GM19397 (cell line): ENCODE data around the gene MROH7.

Experiments used
- ATAC-seq: cut with Tn5 transposase; IDR thresholded peaks from one replicate; pipeline ENCODE4 v1.9.1; 2021; ENCODE audit warnings: mild to moderate bottlenecking, moderate library complexity; ENCODE audit not compliant: unreplicated experiment

Gene MROH7

DNA sequence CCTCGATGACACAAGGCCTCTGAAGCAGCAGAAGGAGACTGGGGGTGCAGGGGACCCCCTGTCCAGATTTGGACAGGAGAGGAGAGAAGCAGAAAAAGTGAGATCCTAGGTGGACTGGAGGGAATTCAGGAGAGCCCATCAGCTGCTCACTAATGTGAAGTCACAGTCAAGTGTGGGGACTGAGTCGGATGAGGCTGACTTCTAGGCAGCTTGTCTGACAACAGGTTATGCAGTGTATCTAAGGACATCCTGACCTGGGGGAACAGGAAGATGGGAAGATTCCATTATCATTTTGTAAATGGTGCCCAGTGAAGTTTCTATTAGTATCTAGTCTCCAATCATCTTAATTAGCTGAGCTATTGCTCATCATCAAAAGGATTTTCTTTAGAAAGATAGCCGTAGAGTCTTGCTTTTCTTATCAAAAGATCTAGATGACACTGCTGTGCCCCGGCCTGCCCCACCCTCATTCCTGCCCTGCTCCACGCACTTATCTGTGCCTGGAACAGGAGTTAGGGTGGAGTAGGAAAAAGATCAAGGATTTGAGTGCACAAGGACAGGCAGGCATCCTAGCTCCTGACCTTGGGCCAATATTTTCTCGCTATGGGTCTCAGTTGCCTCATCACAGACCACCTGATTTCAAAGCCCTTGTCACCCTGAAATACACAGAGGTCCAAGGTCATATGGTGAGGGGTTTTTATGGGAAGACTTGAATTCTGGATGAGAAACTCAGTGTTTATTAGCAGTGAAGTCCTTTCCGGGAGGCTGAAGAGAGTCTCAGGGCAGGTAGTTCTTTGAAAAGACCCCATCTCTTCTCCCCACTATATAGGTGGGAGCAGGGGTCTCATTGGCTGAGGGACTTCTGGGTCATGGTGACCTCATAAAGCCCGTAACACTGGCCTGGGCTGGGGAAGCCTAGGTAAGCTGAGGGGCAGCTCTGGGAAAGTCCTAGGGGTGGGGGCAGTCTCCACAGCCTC lies at the start of gene MROH7:
MROH7 (plus strand) TSS at position 924 of the 974 bp plus-strand sequence. CDS start 11,141 bp downstream, outside the sequence.
- no peak for ATAC-seq

DNA sequence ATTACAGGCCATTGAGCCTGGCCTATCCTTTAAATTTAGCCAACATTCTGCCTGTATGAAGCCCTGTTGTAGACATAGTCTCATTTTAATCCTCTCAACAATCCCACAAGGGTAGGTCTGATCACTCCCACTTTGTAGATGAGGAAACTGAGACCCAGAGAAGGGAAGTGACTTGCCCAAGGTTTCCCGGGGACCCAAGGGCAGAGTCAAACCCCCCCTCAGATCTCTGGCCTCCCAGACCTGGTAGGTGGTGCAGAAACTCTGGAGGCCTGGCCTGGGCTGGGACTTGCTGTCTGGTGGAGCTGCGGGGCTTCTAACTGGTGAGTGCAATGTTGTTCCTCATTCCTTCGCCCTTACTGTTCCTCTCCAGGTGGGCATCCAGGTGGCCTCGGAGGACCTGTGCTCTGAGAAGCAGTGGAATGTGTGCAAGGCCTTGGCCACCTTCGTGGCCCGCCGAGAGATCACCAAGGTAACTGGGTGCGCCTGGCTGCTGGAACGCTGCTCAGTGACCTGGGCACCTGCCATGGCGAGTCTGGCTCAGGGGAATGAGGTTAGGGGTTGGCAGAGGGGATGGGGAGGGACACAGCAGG lies 47.9 kb upstream of the MROH7 start:
- ATAC-seq, result no peak

DNA sequence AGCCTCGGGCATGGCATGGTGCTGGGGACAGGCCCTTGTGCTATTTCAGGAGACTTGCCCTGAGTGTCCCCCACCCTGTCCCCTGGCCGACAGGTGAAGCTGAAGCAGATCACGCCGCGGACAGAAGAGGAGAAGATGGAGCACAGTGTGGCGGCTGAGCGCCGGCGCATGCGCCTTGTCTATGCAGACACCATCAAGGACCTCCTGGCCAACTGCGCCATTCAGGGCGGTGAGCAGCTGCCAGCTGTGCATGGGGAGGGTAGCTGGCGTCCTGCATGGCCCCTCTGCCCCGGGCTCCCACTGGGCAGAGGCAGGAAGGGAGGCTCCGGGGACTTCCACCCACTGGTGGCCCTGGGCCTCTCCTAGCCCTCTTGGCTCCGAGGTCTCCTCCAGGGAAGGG lies 47.1 kb upstream of the MROH7 start:
- ATAC-seq, result no peak

DNA sequence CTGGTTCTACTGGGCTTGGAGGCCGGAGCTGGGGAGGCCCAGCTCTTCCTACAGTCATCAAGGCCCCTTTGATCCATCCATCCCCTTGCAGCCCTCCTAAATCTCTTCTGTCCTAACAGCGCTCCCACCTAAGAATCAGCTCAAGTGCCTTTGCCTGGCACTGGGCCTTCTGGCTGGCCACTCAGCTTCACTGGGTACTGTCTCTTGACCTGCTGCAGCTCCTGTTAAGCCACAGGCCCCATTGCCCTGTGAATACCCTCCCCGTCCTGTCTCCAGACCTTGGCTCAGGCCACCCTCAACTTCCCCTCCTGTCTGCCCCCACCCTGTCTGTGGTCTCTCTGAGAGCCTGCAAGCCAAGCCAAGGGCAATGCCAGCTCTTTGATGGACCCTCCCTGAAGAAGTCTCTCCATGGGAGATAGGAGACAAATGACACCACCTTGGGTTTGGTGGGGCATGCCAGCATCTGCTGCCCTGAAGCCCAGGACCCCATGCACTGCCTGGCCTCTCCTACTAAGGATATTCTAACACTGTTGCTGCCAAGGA lies 45.6 kb upstream of the MROH7 start:
- no peak for ATAC-seq

DNA sequence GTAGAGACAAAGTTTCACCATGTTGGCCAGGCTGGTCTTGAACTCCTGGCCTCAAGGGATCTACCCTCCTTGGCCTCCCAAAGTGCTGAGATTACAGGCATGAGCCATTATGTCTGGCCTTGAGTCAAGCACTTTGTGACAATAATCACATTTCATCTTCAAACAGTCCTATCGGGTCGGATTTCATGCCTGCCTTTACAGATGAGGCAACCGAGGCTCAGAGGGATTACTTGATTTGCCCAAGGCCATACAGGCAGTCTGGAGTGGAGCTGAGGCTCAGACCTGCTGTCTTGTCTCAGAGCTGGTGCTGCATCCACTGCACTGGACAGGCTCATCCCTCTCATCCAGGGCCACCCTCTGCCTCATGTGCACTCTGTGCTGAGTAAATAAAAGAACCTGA lies 44.8 kb upstream of the MROH7 start:
- ATAC-seq, result no peak

DNA sequence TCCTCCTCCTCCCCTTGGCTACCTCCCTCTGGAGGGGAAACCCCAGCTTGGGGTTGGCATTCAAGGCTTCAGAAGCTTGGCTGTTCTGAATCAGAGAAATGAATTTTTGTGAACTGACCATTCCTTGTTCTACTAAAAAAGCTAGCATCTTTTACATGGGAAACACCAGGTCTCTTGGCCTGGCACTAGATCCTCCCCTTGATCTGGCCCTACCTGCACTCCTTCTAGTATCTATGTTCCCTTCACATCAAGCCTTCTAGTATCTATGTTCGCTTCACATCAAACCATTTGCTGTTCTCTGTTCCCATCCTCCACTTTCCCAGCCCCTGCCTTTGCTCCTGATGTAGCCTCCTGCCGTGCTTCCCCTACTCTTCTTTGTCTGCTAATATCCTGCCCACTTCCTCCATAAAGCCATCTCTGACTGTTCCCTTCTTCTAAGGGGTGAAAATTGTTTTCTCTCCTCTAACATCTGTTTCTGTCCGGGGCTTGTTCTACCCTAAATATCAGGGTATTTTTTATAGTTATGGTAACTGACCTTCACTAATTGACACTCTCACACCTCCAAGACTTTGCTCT lies 44.0 kb upstream of the MROH7 start:
- ATAC-seq, result no peak

DNA sequence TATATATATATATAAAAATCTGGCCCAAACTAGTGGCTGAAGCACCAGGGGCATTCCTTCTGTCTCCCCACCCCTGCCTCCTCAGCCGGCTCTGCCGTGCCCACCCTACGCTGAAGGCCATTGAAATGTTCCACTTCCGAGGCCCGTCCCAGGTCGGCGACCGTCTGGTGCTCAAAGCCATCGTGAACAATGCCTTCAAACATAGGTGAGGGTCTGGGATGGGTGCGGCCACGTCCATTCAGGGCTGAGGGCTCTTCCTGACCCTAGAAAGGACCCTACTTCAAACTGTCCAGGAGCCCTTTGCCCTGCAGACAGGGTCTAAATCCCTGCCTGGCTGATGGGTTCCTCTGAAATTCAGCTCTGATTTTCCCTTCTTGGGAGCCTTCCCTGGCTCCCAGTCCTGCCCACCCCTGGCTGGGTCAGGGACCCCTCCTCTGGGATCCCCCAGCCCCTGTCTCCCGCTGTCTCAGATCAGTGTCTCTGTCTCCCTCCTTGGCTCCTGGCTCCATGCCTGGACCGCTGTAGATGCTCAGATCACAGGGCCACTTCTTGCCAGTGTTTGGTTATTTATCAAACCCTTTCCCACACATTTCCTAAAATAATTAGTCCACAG lies 42.3 kb upstream of the MROH7 start:
- no peak for ATAC-seq

DNA sequence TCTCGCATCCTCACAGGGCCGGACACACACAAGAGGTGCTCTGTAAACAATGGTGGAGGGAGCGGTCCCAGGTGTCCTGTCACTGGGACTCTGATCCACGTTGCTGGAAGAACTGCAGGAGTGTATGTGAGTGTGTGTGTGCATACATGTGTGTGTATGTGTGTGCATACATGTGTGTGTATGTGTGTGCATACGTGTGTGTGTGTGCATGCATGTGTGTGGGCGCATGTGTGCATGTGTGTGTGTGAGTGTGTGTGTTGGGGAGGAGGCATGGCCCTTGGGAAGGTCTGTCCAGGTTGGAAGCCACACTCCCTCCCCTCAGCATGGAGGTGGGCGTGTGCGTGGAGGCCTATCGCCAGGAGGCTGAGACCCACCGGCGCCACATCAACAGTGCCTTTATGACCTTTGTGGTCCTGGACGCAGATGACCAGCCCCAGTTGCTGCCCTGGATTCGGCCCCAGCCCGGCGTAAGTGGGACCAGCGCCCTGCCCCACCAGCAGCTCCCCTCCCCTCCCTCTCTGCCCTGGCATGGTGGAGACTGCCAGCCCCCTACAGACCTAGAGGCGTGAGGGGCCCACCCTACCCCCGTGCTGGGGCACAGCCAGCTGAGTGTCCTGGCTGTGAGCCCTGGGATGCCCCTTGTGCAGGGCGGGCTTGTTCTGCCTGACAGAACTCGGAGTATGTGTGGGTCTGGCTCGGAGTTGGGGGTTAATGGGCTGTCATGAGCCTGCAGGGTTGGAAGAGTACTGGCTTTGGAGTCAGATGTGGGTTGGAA lies 40.5 kb upstream of the MROH7 start:
- ATAC-seq, result no peak

DNA sequence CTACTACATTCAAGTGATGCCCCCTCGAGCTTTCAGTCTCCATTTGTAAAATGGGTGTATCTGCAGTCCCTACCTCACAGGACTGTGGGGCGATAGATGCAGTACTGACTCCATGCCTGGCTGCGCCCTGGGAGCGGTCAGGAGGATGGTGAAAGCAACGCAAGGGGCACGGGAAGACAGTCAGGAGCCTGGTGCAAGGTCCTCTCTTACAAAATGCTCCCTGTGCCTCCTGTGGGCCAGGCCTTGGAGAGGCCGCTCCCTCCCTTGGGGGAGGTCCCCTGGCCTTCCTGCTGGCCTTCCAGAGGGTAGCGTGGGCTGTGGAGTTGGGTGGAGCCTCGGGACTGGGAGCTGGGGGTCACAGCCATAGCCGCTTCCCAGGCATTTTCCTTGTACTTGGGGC lies 39.9 kb upstream of the MROH7 start:
- no peak for ATAC-seq

DNA sequence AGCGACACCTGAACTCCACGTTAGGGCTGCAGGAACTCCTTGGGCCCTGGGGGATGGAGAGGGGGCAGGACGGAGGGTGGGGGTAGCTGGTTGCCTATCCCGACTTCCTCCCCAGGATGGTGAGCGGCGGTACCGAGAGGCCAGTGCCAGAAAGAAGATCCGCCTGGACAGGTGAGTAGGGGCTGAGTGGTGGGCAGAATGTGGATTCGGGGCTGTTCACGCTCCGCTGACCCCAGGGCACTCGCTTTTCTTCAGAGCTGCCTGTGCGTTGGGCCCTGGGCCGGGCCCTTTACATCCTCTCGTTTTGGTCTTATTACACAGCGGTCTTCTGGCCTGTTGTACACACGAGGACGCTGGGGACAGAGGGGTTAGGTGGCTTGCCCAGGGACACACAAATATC lies 39.0 kb upstream of the MROH7 start:
- no peak for ATAC-seq

DNA sequence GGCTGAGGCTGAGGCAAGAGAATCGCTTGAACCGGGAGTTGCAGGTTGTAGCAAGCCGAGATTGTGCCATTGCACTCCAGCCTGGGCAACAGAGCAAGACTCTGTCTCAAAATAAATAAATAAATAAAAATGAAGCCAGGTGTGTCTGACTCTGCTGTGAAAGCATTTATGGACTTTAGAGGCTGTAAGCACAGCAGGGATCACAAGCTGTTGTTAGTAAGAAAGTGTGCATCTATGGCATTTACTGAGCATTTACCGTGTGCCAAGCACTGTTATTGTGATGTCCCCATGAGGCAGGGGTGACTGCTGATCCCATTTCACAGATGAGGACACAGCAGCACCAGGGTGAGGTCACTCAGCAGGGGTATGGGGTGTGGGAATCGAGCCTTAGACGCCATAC lies 38.3 kb upstream of the MROH7 start:
- no peak for ATAC-seq

DNA sequence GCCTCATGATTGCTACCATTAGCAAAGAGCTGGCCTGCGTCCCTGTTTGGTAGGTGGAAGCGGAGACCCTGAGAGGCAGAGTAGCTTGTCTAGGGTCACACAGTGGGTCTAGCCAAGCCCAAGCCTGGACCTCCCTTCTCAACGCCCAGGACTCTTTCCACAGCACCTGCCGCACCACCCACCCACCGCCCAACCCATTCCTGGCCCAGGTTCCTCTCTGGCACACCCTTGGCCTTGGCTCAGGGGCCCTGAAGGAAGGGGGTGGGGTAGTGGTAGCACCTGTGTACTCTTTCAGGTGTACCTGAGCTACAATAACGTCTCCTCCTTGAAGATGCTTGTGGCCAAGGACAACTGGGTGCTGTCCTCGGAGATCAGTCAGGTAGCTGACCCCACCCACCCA lies 37.5 kb upstream of the MROH7 start:
- ATAC-seq, result no peak

DNA sequence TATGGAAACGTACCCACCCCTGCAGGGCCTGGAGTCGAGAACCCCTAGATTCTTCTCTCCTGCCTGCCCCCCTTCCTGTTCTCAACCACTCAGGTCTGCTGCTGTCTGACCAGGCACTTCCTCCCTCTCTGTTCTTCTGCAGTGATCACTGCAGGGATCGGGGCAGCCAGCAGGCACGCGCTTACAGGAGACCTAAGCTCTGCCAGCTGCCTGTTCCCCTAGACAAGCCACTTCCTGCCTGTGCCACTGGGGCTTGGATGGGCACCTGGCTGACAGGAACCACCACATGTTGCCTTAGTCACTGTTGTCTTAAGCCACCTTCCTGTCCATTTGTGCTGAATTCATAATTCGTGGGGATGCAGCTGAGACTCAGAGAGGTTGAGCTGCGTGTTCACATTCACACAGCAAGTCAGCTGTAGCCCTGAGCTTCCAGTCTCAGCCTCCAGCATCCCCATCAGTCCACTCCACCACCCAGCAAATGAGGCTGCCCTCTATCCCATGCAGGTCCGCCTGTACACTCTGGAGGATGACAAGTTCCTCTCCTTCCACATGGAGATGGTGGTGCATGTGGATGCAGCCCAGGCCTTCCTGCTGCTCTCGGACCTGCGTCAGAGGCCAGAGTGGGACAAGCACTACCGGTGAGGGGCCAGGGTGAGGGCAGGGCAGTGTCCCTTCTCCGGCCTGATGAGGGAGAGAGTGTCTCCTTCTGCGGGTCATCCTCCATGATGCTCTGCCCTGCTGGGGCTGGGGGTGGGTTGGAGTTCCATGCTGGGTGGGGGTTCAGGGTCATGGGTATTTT lies 36.8 kb upstream of the MROH7 start:
- ATAC-seq, result no peak

DNA sequence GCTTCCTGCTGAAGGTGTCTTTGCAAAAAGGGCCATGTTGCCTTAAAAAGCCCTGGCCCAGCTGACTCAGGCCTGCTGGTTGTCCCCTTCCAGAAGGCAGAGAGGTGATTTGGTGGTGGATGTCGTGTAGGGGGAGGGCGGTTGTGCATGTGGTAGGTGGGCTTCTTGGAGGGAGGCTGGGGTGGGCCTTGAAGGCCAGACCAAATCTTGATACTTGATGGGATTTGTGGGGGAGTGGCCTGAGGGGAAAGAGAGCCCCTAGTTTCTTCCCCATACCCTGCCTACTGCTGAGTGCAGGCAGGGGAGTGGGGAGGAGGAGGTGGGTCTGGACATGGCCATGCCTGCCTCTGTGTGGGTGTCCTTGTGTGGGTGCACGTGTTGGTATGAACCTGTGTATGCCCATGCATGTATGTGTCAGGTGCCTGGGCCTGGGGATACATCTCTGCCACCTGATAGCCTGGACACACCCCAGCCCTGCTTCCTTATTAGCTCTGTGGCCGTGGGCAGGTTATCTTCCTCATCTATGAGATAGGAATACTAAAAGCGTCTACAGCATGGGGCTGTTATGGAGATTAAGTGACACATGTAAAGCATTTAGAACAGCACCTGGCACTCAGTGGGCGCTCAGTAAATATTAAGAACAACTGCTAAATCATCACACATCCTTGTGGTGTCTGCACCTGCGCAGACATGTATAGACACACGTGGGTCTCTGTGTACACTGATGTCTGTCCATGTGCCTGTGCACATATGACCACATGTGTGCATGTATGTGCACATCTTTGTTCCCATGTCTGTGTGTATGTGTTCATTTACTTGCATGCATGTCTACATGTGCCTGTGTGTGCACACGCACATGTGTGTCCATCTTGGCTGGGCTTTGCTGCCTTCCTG lies 35.2 kb upstream of the MROH7 start:
- ATAC-seq, result no peak

DNA sequence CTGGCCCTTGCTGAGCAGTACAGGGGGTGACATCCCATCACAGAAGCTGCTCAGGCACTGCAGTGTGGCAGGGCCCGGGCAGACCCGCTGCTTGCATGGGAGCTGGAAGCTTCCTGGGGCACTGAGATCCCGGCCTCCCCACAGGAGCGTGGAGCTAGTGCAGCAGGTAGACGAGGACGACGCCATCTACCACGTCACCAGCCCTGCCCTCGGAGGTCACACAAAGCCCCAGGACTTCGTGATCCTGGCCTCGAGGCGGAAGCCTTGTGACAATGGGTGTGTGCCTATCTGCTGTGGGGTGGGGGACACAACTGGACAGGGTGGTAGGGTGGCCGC lies 34.6 kb upstream of the MROH7 start:
- ATAC-seq, result no peak

DNA sequence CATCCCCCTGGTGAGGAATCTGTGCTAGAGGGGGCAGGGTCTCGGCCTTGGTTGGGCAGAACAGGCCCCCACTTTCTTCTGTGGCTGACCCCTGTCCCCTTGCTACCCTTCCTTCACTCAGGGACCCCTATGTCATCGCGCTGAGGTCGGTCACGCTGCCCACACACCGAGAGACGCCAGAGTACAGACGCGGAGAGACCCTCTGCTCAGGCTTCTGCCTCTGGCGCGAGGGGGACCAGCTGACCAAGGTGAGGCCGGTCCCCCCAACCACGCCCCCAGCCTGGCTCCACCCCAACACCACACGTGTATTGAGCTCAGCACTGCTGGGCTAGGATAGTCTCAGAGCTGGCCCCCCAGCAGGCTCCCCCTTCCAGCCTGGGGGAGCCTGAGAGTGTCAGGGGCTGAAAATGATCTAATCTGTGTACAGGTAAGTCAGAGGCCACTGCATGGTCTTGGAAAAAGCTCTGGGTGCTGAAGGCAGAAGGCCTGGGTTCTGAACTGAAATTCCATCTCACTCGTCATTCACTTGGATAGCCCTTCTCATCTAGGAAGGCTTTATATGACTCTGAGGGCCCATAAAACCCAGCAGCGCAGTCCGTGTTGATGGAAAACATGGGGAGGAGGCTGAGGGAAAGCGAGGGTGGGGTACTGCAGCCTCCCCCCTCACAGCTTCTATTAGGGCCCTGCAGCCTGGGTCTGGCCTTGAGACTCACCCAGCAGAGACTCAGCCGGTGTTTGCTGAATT lies 33.6 kb upstream of the MROH7 start:
- ATAC-seq, result no peak

DNA sequence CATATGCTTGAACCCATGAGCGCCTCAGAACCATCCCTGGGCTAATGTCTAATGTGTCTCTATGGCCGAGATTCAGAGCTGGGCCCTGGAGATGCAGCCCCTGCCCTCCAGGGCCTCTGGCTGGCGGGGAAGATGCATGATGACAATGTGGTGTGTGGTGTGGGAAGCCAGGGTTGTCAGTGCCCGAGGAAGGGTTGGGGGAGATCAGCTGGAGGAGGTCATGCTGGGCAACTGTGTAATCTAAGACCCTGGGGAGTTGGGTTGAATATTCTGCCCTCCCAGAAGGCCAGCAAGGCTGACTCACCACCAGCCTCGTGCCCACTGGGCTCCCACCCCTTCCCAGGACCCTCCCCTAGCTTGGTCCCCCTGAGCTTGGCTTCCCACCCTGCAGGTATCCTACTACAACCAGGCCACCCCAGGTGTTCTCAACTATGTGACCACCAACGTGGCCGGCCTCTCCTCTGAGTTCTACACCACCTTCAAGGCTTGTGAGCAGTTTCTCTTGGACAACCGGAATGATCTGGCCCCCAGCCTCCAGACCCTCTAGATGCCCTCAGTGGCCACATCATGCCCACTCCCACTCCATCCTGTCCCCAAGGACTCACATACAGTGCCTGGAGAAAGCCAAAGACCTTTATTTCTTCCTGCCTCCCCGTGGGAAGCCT lies 32.9 kb upstream of the MROH7 start:
- no peak for ATAC-seq
